IPS DF 6.9 (cell line): ENCODE data around the gene CASTOR1.

ENCODE experiments used
- DNase-seq: peaks from one replicate; pipeline ENCODE4 v3.0.0-alpha.2; 2013; ENCODE audit warnings: low read depth, low spot score
- H3K27ac ChIP-seq: one replicate; pipeline ENCODE4 v1.5.1; 2013; ENCODE audit warnings: low read length, control low read depth
- H3K27me3 ChIP-seq: 2 replicates; pipeline ENCODE4 v1.6.1; 2013; ENCODE audit warnings: mild to moderate bottlenecking, low read length; ENCODE audit not compliant: control insufficient read depth, insufficient read depth
- H3K36me3 ChIP-seq: 2 replicates; pipeline ENCODE4 v1.6.1; 2013; ENCODE audit warnings: low read length; ENCODE audit not compliant: control insufficient read depth, insufficient read depth
- H3K4me1 ChIP-seq: 2 replicates; pipeline ENCODE4 v1.6.1; 2013; ENCODE audit warnings: low read length; ENCODE audit not compliant: control insufficient read depth, insufficient read depth
- H3K4me3 ChIP-seq: 2 replicates; pipeline ENCODE4 v1.5.1; 2013; ENCODE audit warnings: mild to moderate bottlenecking, low read length
- H3K9me3 ChIP-seq: 2 replicates; pipeline ENCODE4 v1.6.1; 2013; ENCODE audit warnings: low read length, inconsistent platforms; ENCODE audit not compliant: control insufficient read depth, insufficient read depth
- WGBS: extraction: QIAGEN DNeasy Blood & Tissue Kit; methylation state at CpG from one replicate; pipeline ENCODE4 v1.1.7; 2013; ENCODE audit warnings: mixed read lengths, missing lambda C conversion rate; ENCODE audit not compliant: insufficient read length, insufficient coverage; 5-methylcytosine and 5-hydroxymethylcytosine counted together

The CASTOR1 gene

GRCh38 chr22:30291058-30291892 lies 2.0 kb upstream of the CASTOR1 start:
- no peaks in the 10 kb centered on the region; the same call in 1 of the 2 replicates for H3K36me3 ChIP-seq
- no CpG with 5 or more reads among the region's 13 CpGs for WGBS

GRCh38 chr22:30290342-30291057 lies 1.2 kb upstream of the CASTOR1 start:
- H3K4me3 ChIP-seq: no peak overlapping the region
- no peak overlapping the region for H3K27ac ChIP-seq

More at GRCh38 chr22:30291058-30291892, 2.0 kb upstream of the CASTOR1 start:
- H3K9me3 ChIP-seq: no peaks in the 10 kb centered on the region
- no peak overlapping the region for H3K4me3 ChIP-seq
- no peak overlapping the region for H3K27ac ChIP-seq
- DNase-seq: no peak
- H3K27me3 ChIP-seq: no peaks in the 10 kb centered on the region
- peaks cover 5% of the 10 kb centered on the region for H3K4me1 ChIP-seq

GRCh38 chr22:30289980-30290313 lies 642 bp upstream of the CASTOR1 start:
- no peaks in the 10 kb centered on the region; the same call in 1 of the 2 replicates for H3K36me3 ChIP-seq
- no CpG with 5 or more reads among the region's 12 CpGs for WGBS
- H3K27me3 ChIP-seq: no peaks in the 10 kb centered on the region
- no peak for DNase-seq
- H3K4me1 ChIP-seq: peaks cover 5% of the 10 kb centered on the region
- peak overlapping the region; percentile 48; the same call in 1 of the 2 replicates for H3K4me3 ChIP-seq
- H3K27ac ChIP-seq: no peak overlapping the region
- no peaks in the 10 kb centered on the region for H3K9me3 ChIP-seq

More at GRCh38 chr22:30290342-30291057, 1.2 kb upstream of the CASTOR1 start:
- Histone ChIP-seq H3K4me1 (peaks cover 5% of the 10 kb centered on the region), H3K9me3 (no peaks in the 10 kb centered on the region), H3K27me3 (no peaks in the 10 kb centered on the region), H3K36me3 (no peaks in the 10 kb centered on the region; the same call in 1 of the 2 replicates)
- WGBS: no CpG with 5 or more reads among the region's 3 CpGs
- DNase-seq: no peak

GRCh38 chr22:30288419-30289140 lies 725 bp downstream of the CASTOR1 start:
- H3K27ac ChIP-seq: no peak overlapping the region
- WGBS: no CpG with 5 or more reads among the region's 27 CpGs

GRCh38 chr22:30287648-30288418 lies 1.5 kb downstream of the CASTOR1 start:
- no peak overlapping the region for H3K4me3 ChIP-seq
- no peaks in the 10 kb centered on the region for H3K36me3 ChIP-seq
- no peak overlapping the region for H3K27ac ChIP-seq
- no peaks in the 10 kb centered on the region for H3K9me3 ChIP-seq
- WGBS: no CpG with 5 or more reads among the region's 5 CpGs
- peak; percentile 82 for DNase-seq
- H3K27me3 ChIP-seq: no peaks in the 10 kb centered on the region
- peaks cover 5% of the 10 kb centered on the region for H3K4me1 ChIP-seq

More at GRCh38 chr22:30288419-30289140, 725 bp downstream of the CASTOR1 start:
- peak overlapping the region; percentile 76; the same call in 1 of the 2 replicates for H3K4me3 ChIP-seq
- no peaks in the 10 kb centered on the region for H3K27me3 ChIP-seq
- H3K4me1 ChIP-seq: peaks cover 5% of the 10 kb centered on the region
- H3K9me3 ChIP-seq: no peaks in the 10 kb centered on the region
- no peaks in the 10 kb centered on the region for H3K36me3 ChIP-seq
- no peak for DNase-seq

- Histone ChIP-seq H3K4me3 (no peak overlapping the region), H3K27me3 (no peaks in the 10 kb centered on the region), H3K9me3 (no peaks in the 10 kb centered on the region), H3K27ac (no peak overlapping the region), H3K4me1 (peaks cover 5% of the 10 kb centered on the region), H3K36me3 (no peaks in the 10 kb centered on the region)
- DNase-seq: no peak
- WGBS: no CpG with 5 or more reads among the region's 31 CpGs
These were observed 2.3 kb downstream of the CASTOR1 start for GRCh38 chr22:30286813-30287647.

GRCh38 chr22:30286331-30286730 lies 3.0 kb downstream of the CASTOR1 start:
- Histone ChIP-seq H3K9me3 (no peaks in the 10 kb centered on the region), H3K27me3 (no peaks in the 10 kb centered on the region), H3K36me3 (no peaks in the 10 kb centered on the region), H3K27ac (no peak overlapping the region), H3K4me3 (no peak overlapping the region), H3K4me1 (peaks cover 5% of the 10 kb centered on the region)
- whole genome bisulfite sequencing: no CpG with 5 or more reads among the region's 5 CpGs
- no peak for DNase-seq

- H3K27me3 ChIP-seq: no peaks in the 10 kb centered on the region
- no peaks in the 10 kb centered on the region for H3K36me3 ChIP-seq
- H3K4me3 ChIP-seq: no peak overlapping the region
- no CpG with 5 or more reads among the region's 8 CpGs for WGBS
- no peak overlapping the region for H3K27ac ChIP-seq
- peaks cover 5% of the 10 kb centered on the region for H3K4me1 ChIP-seq
- no peaks in the 10 kb centered on the region for H3K9me3 ChIP-seq
- DNase-seq: no peak
These were observed 3.5 kb downstream of the CASTOR1 start for GRCh38 chr22:30285846-30286200.

- no peak for DNase-seq
- H3K9me3 ChIP-seq: no peaks in the 10 kb centered on the region
- no peaks in the 10 kb centered on the region for H3K27me3 ChIP-seq
- no CpG with 5 or more reads among the region's 27 CpGs for WGBS
- H3K27ac ChIP-seq: no peak overlapping the region
- H3K36me3 ChIP-seq: no peaks in the 10 kb centered on the region
- H3K4me1 ChIP-seq: peaks cover 3% of the 10 kb centered on the region; the same call in 1 of the 2 replicates
- no peak overlapping the region for H3K4me3 ChIP-seq
These were observed 4.0 kb downstream of the CASTOR1 start for GRCh38 chr22:30285176-30285845.
